Epithelial cell of prostate (primary cell): ENCODE measurements around the gene RPL38.

Source experiments
- DNase-seq: peaks from one replicate; pipeline ENCODE4 v3.0.0-alpha.2; 2011; ENCODE audit warnings: low read depth, low spot score
- H3K27ac ChIP-seq: fragments of 450-650 bp; 2 replicates; pipeline ENCODE4 v1.5.1; 2017; ENCODE audit warnings: mild to moderate bottlenecking

The RPL38 gene

GRCh38 chr17:74206332-74206818 lies 2.9 kb downstream of the RPL38 start:
- H3K27ac ChIP-seq: peak overlapping the region; percentile 83
- no peak for DNase-seq

GRCh38 chr17:74210191-74211140 lies 7.0 kb downstream of the RPL38 start:
- H3K27ac ChIP-seq: peak overlapping the region; percentile 83
- peak; percentile 18 for DNase-seq

DNA sequence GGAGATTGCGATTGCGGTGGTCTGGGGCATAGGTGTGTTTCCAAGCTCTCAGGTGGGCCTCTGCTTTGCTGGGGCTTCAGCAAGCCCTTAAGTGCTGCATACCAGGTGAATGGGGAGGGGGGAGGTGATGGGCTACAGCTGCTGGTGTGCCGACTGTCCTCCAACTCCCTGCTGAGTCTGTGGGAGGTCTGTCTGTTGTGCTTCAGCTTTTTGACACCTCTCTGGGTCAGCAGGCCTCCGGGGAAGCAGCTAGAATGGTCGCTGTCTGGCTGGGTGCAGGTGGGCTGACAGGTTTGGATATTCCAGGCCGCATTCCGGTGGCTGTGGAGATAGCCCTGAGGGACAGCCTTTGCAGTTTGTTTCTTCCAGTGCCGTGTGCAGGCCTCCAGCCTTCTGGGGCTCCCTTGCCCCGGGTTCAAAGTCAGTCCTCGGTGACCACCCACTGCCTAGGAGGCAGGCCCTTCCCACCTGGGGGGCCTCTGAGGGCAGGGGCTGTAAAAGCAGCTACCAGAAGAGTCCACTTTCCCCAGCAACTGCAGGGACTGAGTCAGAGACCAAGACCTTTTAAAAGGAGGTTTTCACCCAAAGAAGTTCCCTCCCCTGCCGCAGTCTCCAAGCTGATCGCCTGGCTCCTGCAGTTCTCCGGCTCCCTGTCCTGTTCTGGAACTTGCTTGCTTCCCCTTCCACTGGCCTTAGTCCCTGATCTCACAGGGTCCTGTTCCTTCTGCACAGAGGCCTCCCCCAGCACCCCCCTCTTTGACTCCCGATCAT lies 7.8 kb downstream of the RPL38 start:
- peak overlapping the region; percentile 83 for H3K27ac ChIP-seq
- DNase-seq: no peak

GRCh38 chr17:74211912-74212208 lies 8.4 kb downstream of the RPL38 start:
- no peak for DNase-seq
- H3K27ac ChIP-seq: no peak overlapping the region

DNA sequence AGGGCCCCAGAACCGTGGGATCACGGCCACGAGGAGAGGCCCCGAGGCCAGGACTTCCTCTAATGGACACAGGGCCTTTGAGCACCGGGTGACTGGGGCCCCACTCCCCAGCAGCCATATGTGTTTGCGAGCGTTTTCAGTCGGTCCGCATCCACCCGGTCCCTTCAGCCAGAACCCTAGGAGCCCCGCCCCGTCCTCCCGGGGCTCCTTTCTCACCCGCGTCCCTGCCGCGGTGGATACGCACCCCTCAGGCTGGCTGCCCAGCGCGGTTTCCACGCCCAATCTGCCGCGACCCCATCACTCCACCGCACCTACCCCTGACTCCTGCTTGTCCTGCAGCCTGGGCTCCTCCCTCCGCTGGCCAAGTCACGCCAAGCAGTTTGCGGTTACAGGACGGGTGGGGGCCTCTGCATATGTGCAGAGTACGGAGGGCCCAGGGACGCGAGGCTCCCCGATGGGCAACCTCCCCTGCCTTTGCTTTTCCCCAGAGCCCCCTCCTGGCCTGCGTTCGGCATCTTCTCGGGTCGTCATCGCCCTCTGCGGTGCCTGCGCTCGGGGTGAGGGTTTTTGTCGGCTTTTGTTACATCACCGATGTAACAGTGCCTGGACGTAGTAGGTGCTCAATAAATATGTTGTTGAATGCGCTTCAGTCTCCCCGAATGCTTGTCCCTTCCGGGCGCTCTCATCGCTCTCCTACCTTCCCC lies 8.9 kb downstream of the RPL38 start:
- peak overlapping the region; percentile 65 for H3K27ac ChIP-seq
- DNase-seq: no peak

- DNase-seq: no peak
- peak within 1 kb of the TSS; percentile 65 for H3K27ac ChIP-seq
These were observed 9.7 kb downstream of the RPL38 start, which contains the start of gene TTYH2 for GRCh38 chr17:74212913-74213791. Gene TTYH2 (plus strand): TSS chr17:74213571. CDS start chr17:74213588, 17 bp downstream.

DNA sequence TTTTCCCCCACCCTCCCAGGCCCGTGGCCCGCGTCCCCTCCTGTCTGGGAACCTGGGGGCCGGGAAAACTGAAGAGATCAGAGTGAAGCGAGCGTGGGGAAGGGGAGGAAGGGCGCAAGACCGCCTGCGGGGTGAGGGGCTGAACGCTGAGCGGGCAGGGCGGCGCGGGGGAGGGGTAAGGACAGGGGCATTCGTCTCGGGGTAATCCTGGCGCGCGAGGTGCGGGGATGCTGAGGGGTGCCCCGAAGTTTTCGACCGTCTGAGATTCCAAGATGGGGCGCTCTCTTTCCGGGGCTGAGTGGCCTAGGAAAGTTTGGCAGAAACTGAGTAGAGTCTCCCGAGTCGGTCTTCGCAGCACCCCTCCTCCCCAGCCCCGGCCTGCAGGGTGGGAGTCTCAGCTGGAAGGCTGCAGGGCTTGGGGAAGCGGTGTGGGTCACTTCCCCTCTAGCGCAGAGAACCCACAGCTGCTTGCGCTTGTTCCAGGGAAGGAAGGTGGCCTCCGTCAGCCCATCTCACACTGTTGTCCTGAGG lies 10.4 kb downstream of the RPL38 start:
- no peak for DNase-seq
- H3K27ac ChIP-seq: no peak overlapping the region

- no peak overlapping the region for H3K27ac ChIP-seq
- no peak for DNase-seq
These were observed 11.2 kb downstream of the RPL38 start for GRCh38 chr17:74214484-74215341.

- H3K27ac ChIP-seq: no peak overlapping the region
These were observed 11.9 kb downstream of the RPL38 start for GRCh38 chr17:74215342-74215727.

DNA sequence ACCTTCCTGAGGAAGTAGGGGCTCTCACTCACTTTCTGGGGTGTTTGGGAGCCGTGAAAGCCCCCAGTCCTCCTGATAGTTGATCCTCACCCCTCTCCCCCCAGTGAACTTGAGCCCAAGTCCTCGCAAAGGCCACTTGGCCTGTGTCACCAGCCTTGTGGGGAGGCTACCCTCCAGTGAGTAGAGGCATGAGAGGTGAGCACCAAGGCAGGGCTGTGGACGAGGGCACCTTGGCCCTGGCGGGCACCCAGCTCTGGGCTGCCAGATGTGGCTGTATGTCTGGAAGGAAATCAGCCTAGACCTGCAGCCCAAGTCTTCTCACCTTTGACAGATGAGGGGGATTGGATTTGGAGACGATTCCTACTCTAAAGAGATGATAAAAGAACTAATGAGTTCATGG lies 13.0 kb downstream of the RPL38 start:
- H3K27ac ChIP-seq: no peak overlapping the region
- no peak for DNase-seq

More at GRCh38 chr17:74215342-74215727, 11.9 kb downstream of the RPL38 start:
- no peak for DNase-seq

- no peak for DNase-seq
These were observed 13.7 kb downstream of the RPL38 start for GRCh38 chr17:74217037-74217730.

GRCh38 chr17:74217888-74218287 lies 14.4 kb downstream of the RPL38 start:
- no peak for DNase-seq
- H3K27ac ChIP-seq: no peak overlapping the region

More at GRCh38 chr17:74217037-74217730, 13.7 kb downstream of the RPL38 start:
- H3K27ac ChIP-seq: no peak overlapping the region

- no peak for DNase-seq
- H3K27ac ChIP-seq: no peak overlapping the region
These were observed 15.0 kb downstream of the RPL38 start for GRCh38 chr17:74218436-74218835.

DNA sequence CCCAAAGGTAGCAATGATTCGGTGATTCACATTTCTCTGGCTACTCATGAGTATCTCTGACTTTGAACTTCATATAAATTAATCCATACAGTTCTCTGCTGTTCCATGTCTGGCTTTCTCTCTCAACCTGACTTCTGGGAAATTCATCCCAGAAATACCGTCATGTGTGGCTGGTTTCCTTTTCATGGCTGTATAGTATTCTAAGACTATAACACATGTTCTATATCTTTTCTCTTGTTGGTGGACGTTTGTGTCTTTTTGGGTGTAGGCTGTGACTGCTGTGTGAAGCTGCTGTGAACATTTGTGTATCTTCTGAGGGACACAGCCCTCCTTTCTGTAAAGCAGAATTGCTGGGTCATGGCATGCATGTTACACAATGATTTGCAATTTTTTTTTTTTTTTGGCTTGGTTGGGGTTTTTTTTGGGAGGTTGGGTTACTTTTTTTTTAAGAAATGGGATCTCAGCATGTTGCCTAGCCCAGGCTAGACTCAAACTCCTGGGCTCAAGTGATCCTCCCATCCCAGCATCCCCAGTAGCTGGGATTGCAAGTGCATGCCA lies 16.2 kb downstream of the RPL38 start:
- DNase-seq: no peak
- H3K27ac ChIP-seq: no peak overlapping the region

DNA sequence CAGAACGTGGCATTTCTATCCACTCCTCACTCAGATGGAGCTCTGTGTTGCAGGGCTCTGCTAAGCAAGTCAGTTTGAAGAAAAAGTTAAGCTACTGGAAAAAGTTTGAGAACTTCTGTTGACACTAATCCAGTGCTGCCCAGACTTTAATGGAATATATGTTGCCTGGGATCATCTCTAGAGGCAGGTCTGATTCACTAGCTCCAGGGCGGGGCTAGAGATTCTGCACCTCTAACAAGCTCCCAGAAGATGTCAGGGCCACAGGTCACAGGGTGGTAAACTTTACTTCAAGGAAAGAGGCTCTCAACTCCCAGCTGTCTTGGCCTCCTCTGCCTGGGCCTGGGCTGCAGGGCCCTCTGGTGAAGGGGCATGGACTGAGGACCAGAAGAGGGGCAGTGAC lies 16.7 kb downstream of the RPL38 start:
- no peak for DNase-seq
- H3K27ac ChIP-seq: no peak overlapping the region

DNA sequence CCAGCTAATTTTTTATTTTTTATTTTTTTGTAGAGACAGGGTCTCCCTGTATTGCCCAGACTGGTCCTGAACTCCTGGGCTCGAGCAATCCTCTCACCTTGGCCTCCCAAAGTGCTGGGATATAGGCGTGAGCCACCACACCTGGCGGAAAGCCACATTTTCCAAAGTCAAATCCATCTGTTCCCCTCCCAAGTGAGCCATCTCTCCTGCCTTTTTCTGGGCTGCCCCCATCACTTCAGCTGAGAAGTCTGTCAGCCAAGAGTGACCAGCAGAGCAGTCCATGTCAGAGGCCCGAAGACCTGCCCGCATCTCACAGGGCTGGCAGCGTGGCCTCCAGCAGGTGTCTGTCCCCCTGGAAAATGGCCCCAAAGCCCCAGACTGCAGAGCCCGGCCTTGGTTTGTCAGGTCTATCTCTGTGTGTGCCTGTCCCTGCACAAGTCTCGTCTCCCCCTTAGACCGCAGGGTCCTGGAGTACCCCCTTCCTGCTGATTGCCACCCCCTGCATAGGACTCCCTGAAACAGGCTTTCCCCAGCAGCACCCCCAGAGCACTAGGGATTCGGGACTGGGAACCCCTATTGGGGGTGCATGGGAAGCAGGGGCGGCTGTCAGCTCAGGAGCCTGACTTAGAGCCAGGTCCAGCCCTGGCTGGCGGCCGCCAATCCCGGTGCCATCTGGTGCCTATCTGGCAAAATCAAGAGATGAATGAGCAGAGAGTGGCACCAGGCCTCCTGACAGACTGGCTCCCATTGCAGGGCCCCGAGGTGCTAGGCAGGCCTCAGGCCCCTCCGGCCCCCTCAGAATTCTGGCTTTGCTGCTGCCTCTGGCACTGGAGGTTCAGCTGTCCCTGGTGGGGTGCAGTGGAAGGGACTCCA lies 17.7 kb downstream of the RPL38 start:
- H3K27ac ChIP-seq: no peak overlapping the region

DNA sequence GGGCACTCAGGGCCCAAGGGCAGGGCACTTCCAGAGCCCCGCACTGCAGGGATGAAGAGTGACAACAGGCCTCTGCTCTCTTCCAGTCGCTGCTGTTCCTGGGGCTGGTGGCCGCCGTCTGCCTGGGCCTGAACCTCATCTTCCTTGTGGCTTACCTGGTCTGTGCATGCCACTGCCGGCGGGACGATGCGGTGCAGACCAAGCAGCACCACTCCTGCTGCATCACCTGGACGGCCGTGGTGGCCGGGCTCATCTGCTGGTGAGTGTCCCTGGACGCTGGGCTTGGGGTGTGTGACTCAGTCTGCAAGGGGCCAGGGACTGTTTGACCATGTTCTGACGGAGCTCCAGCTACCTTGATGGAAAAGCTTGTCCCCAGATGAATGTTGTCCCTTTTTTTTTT lies 18.9 kb downstream of the RPL38 start:
- DNase-seq: no peak
- H3K27ac ChIP-seq: no peak overlapping the region

More for the DNA sequence above, 17.7 kb downstream of the RPL38 start:
- no peak for DNase-seq
